Measurements from ENCODE around the gene GDF15.

GDF15 gene

DNA sequence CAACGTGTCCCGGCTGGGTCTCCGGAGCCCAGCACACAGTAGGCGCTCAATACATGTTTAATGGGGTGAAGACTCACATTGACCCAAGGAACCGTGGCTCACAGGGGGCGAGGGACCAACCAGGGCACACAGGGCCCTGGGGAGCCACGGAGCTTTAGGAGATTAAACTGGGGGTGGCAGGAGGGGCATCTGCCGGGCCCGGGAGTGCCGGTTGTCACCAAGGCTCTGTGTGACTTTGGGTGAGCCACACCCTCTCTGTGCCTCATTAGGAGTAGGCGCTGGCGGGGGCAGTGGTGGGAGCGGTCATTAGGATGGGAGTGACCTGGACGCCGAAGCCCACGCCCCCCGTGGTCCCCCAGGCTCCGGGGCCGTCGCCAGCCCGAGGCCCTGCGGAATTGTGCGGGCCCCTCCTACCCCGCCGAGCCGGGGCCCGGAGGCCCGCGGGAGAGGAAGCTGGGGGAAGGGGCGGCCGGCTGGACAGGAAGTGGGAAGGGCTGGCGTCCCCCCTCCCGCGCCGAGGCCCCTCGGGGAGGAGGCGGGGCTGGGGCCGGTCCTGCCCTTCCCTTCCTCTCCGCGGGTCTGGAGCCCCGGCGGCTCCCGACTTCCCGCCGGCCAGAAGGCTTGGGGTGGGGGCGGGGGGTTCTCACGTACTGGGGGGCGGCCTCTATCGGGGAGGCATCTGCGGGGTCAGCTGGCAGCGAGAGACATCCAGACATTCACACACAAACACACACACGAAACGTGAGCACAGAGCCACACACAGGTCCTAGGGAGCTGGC is 31.5 kb downstream of the GDF15 start:
- in situ Hi-C loops (cut with MboI; ENCODE audit: low sequenced_read_pairs) = no loop called here

DNA sequence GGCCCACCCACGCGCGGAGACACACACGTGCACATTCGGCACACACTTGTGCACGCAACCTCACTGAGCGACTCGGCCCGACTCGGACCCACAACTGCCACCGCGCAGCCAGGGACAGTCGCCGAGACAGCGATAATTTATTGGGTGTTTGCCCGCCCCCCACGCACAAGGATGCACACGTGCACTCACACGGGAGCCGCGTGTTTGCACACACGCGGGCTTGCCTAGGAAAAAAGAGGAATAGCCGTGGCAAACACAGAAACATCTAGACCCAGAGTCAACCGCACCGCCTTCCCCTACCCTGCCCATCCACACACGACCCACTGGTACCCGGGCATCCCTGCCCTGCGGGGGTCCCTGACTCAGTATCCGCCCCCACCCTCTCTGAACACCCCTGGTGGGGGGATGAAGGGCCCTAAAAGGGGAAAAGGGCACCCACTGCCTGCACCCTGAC is 32.1 kb downstream of the GDF15 start:
- in situ Hi-C loops (cut with MboI; ENCODE audit: low sequenced_read_pairs) = no loop called here

DNA sequence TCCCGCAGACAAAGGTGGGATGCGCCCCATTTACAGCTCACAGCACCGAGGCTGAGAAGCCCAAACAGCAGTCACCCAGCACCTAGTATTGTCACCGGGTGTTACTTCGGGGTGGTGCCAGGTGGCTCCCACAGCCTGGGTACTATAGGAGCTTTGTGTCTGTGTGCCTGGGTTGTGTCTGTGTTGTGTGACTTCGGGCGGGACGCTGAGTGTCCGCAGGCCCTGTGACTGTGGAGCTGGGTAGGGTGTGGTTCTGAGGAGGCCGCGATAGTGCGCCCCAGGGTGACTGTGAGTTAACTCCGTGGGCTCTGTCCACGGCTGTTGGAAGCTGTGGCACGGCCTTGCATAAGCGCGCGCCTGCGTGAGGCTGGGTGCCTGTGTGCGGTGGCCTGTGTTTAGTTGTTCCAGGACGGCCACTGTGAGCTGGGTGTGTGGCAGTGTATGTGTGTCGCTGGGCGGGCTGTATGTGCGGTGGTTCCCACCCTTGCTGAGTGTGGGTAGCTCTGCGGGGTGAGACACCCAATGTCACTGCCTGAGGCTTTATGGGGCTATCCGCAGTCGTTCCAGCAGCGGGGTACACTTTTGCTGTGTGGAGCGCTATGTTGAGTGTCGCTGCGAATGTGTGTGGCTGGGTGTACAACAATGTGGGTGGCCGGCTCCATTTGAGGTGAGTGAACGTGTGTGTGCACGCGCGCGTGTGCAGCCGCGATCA is 32.7 kb downstream of the GDF15 start:
- in situ Hi-C loops (cut with MboI; ENCODE audit: low sequenced_read_pairs) = no loop called here

DNA sequence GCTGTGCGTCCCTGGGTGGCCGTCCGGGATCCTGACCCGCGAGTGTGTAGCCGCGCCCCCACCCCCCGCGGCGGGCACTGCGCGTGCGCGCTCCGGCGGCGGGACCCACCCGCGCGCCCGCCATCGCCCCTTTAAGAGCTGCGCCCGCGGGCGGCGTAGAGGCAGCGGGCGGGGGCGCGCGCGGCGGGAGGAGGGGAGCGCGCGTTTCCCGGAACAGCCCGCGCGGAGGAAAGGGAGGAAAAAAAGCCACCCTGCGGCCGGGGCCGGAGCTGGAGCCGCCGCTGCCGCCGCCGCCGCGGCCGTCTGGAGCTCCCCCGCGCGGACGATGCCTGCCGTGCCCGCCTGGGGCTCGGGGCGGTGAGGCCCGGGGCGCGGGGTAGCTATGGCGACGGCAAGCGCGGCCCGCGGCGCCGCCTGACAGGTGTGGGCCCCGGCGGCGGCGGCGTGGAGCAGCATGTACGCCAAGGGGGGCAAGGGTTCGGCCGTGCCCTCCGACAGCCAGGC is 33.3 kb downstream of the GDF15 start, which contains the start of gene SSBP4:
Gene SSBP4 (plus strand): TSS at position 204 of the 504 bp plus-strand sequence. CDS start 251 bp downstream, at position 455.
- in situ Hi-C loops (cut with MboI; ENCODE audit: low sequenced_read_pairs) = no loop called here

DNA sequence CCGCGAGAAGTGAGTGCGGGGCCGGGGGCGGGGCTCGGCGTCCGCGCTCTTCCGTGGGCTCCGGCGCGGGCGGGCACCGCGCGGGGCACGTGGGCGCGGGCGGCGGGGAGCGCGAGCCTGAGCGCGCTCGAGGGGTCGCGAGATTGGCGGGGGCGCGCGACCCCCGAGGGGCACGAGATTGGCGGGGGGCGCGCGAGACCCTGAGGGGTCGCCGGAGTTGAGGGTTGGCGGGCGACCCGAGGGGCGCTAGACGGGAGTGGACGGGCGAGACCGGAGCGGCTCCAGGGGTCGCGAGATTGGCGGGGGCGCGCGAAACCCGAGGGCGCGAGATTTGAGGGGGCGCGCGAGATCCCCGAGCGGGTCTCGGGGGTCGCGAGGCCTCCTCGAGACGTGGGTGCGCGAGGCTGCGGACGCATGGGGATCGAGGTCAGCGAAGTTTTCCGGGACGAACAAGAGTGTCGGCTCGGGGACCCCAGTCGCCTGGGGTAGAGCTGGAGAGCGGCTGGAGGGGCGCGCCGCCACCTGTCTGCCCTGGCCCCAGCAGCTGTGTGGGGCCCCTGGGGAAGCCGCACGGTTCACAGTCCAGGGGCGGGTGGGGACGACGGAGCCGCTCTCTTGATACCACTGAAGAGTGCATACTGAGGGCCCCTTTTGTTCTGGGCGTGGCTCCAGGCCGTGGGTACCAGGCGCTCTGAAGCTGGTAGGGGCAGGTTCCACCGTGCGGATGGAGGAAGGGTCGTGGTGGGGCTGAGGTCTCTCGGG is 33.9 kb downstream of the GDF15 start:
- in situ Hi-C loops (cut with MboI; ENCODE audit: low sequenced_read_pairs) = no loop called here

DNA sequence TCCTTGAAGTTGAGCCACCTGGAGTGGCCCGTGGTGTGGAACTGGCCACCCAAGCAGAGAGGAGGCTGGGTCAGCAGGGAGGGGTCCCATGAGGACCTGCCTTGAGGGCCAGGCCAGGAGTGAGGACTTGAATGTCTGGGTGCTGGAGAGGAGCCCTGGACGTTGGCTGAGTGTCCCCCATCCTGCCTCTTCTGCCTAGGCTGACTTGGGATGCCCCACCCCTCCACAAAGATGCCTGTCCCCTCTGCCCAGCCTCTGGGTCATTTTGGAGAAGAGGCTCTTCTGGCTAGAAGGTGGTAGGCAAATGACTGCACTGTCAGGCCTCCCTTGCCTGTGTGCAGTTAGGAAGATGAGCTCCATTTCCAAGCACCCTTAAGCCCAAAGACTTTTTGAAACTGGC is 35.0 kb downstream of the GDF15 start:
- in situ Hi-C loops (cut with MboI; ENCODE audit: low sequenced_read_pairs) = no loop called here

DNA sequence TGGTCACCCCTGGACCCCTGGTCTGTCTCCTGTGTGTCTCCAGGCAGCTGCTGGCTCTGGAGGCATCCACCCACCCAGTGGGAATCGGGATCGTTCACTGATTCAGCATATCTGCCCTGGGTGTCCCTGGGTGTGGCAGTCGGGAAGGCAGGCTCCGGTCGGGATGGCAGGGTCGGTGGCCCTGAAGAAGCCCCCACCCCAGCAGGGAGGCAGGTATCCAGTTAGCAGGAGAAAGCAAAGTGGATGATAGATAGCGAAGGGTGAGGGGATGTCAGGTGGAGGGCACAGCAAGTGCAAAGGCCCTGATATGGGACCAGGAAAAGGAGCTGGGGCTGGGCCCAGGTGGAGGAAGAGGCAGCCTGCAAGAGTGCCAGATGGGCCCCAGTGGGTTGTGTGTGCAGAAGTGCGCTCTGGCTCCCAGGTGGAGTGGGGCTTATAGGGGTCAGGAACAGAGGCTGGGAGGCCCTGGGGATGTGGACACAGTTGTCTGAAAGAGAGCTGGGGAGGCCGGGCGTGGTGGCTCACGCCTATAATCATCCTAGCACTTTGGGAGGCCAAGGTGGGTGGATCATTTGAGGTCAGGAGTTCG is 35.5 kb downstream of the GDF15 start:
- in situ Hi-C loops (cut with MboI; ENCODE audit: low sequenced_read_pairs) = no loop called here

DNA sequence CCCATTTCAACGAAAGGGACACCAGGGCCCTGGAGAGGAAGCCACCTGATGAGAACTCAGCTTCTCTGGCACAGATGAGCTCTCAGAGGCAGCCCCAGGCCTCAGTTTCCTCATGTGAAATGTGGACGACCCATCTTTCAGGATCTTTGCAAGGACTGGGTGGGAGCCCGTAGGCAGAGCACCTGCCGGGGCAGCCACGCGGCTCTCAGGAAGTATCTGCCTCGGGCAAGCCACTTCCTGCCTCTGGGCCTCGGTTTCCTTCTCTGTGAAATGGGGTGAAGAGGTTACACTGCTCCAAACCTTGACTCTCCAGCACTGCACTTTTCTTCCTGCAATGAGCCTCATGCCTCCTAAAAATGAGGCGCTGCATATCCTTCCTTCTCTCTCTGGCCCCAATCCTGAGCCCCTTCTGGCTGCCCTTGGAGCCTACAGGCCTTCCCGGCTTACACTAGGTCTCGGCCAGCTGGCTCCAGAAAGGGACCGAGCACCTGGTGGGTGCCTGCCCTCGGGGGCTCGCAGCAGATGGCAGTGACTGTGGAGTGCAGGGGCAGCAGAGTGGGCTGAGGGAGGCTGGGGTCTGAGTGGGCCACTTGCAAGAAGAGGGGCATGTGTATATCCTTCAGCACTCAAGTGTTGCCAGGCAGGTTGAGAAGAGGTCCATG is 36.7 kb downstream of the GDF15 start:
- in situ Hi-C loops (cut with MboI; ENCODE audit: low sequenced_read_pairs) = no loop called here

DNA sequence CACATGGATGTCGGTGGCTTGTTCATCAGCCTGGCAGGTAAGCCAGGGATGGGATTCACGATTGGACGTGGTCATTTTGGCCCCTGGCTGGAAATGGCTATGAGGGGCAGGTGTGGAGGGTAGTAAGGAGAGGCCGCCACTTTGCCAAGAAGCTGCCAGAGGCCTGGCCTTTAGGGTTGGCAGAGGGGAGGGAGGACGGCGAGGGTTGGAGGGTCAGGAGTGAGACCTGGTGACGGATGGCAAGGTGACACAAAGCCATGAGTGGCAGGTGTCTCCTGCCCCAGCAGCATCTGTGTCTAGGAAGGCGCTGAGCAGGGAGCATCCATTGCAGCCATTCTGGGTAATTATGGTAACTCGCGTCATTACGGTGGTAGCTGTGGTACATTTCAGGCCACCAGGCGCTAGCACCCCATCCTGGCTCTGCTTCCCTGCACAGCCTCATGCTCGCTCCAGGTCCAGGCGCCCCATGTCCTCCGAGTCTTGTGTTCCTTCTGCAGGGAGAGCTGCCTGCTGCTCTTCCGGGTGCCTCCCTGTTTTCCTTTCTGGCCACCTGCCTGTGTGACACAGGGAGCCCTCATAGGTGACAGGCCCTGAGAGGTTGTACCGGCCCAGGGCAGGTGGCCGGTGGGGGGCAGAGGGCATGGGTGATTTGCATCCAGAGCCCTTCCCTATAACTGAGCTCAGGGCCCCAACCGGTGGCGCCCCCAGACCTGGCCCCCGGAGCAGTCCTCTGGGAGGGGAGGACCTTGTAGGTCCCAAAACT is 37.5 kb downstream of the GDF15 start:
- in situ Hi-C loops (cut with MboI; ENCODE audit: low sequenced_read_pairs) = no loop called here

DNA sequence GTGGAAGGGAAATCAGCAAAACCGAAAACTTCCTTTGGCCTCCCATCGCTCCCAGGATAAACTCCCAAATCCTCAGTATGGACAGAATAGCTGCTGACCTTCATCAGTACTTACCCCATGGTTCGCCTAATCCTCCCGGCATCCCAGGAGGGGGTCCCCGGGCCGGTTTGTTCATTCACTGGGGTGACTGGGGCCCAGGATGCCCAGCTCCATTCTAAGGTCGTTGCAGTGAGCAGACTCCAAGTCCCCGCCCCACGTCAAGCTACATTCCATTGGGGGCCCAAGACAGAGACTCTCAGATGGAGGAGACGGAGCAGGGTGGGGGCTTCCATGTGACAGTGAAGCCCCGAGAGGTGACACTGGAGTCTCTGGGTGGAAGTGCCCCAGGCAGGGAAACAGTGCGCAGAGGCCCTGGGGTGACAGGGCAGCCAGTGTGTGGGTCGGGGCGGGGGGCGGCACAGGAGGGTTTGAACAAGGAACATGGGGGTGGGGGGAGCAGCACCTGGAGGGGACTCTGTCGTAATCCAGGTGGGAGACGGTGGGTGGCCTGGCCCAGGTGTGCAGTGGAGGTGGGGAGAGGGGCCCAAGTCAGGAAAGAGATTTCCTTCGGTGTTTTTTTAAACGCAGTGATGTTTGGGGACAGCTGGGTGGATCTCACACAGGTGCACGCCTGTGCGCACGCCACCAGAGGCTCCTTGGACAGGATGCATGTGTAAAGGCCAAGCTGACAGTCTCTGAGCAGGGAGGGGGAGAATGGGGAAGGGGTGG is 38.3 kb downstream of the GDF15 start:
- in situ Hi-C loops (cut with MboI; ENCODE audit: low sequenced_read_pairs) = no loop called here

DNA sequence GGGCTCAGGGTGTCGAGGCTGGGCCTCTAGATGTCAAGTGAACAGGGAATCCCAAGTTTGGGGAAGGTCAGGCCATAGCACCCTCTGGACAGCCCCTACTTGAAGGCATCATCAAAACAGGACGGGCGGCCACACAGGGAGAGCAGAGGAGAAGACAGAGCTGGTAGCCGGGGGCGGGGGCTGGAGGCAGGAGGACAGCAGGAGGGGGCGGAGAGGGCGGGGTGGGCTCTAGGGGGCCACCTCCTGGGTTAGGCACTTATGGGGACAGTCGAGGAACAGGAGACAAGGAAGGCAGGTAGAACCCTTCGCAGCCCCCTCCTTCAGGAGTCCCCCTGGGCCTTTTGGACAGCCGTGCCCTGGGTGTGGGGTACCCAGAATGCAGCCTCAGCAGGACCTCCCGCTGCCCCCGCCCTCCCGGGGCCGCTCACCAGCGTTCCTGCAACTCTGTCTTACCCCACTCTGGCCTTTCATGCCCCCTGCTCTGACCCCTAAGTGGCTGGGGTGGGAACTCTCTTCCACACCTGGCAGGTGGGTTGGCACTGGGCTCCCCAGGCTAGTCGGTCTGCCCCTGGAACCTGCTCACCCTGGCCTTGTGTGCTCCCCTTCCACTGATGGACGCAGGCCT is 39.0 kb downstream of the GDF15 start:
- in situ Hi-C loops (cut with MboI; ENCODE audit: low sequenced_read_pairs) = no loop called here

DNA sequence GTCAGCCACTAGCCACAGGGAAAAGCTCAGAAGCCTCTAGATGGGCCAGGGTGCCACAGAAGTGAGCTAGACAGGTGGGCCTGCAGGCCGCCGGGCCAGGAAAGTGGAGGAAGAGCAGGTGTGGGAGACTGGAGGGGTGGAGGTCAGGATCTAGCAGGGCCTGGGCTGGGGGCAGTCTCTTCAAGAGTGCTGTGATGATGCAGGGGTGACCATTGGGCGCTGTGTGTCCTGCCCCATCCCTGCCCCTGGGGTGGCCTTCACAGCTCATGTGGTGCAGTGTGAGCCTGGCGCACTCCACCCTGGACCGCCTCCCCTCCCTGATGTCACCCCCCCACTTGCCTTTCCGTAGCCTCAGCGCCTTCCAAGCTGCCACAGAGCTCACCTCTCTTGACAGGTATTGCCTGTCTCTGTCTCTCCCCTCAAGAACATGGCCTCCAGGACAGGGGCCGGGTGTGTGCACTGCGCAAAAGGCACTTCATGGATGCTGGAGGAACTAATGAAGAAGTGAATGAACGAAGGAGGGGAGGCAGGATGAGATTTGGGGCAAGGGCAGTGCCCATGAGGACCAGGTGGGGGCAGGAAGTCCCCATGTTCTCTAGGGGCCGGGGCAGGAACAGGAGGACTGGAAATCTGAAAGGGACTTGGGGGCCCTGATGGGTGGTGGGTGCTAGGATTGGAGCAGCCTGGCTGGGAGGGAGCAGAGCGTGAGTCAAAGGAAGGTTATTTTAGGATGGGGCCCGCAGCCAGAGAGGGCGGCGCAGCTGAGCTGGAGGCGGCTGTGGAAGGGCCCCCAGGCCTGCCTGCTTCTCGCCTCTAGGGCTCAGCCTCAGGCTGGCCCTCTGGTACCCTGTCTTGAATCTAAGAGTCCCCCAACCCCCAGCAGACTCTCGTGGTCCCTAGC is 39.8 kb downstream of the GDF15 start:
- in situ Hi-C loops (cut with MboI; ENCODE audit: low sequenced_read_pairs) = no loop called here

DNA sequence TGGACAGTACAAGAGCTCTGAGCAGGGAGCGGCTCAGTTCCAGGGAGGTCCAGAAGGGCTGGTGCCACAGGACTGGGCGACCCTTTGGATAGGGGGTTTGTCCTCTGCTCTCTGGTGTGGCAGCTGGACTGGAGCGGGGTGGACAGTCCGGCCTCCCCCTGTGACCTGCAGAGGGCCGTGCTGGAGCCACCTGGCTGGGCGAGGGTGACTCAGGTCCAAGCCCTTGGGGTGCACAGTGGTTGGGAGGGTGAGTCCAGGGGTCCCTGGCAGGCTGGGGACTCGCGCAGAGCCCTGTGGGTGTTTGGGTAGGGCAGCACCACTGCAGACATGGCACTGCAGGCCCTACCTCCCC is 40.4 kb downstream of the GDF15 start:
- in situ Hi-C loops (cut with MboI; ENCODE audit: low sequenced_read_pairs) = no loop called here

DNA sequence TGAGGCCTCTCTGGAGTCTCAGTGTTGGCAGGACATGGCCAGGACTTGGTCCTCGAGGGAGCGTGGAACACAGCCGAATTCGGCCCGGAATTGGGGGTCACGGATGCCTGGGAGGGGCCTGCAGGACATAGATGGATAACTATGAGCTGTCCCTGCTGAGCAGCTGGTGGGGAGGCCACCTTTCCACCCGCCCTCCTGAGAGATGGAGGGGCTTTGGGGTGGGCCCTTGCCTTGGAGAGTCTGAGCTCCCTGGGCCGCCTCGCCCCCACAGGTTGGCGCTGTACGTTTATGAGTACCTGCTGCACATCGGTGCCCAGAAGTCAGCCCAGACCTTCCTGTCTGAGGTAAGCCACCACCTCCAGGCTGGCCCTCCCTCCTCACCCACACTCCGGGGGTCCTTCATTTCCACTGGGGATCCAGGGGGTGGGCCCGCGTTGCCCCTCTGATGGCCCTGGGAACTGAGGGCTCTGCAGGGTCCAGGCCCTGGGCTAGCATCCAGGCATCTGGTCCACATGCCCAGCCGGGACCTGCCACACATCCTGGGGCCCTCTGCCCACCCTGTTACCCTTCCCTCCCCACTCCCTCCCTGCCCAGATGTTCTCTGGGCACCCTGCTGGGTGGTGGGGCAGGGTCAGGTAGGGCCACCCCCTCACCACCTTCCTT is 41.3 kb downstream of the GDF15 start:
- in situ Hi-C loops (cut with MboI; ENCODE audit: low sequenced_read_pairs) = no loop called here

DNA sequence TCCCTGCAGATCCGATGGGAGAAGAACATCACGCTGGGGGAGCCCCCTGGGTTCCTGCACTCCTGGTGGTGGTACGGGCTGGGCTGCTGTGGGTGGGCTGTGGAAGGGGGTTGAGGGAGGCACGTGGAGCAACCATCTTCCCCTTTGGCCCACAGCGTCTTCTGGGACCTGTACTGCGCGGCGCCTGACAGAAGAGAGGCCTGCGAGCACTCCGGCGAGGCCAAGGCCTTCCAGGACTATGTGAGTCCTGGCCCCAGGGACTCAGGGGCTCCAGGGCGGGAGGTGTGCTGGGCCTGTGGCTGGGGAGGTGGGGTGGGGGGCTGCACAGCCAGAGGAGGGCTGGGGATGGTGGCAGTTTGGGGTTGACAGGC is 41.8 kb downstream of the GDF15 start:
- in situ Hi-C loops (cut with MboI; ENCODE audit: low sequenced_read_pairs) = no loop called here

DNA sequence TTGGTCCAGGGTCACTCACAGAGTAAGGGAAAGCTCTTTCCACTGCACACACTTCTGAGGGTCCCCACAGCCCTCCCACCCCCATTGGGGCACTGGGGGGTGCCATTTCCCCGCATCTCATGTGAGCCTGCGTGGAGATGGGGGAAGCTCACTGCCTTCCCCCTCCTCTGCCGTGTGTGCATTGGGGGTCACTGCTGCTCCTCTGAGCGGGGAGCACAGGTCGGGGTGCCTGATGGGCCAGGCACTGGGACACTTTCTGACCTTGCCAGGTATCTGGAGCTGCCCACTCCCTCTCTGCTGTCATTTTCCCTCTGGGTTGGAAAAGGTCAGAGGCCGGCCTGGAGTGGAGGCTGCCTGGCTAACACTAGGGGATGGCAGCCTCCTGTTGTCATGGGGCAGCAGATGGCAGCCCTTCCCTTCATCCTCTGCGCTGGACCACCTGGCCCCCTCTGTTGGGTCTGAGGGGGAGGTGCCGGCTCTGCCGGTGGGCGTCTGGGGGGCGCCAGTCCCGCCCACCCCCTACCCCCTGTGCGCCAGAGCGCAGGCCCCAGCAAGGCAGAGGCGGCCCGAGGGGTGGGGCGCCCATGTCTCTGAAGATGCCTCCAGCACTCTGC is 42.3 kb downstream of the GDF15 start:
- in situ Hi-C loops (cut with MboI; ENCODE audit: low sequenced_read_pairs) = no loop called here

All from hTERT RPE-1 (cell line).